OCI-LY3 (cell line): ENCODE measurements around the gene ANKS1B.

ENCODE experiments used
- CTCF ChIP-seq: fragments of 200-600, 300-600 bp; sonication (generic); IDR thresholded peaks from 2 replicates; pipeline ENCODE4 v1.5.1; 2014; ENCODE audit warnings: antibody characterized with exemption, low read length, low read depth
- EZH2phosphoT487 ChIP-seq: fragments of 200-600 bp; shearing (Covaris generic); IDR thresholded peaks from 2 replicates; pipeline ENCODE4 v1.6.1; 2018; ENCODE audit warnings: antibody characterized with exemption, mixed run types, low read depth

GRCh38 chr12:98916106-98916505 lies 1068.6 kb downstream of the ANKS1B start:
- TF ChIP-seq CTCF = no peak
- no peak for TF ChIP-seq EZH2phosphoT487
